NT2/D1 (cell line): ENCODE data around the gene TMEM39A.

Experiments used
- SUZ12 ChIP-seq: IDR thresholded peaks from 2 replicates; pipeline ENCODE4 v1.6.1; 2011; ENCODE audit not compliant: insufficient read length, insufficient read depth; ENCODE audit errors: extremely low read depth
- YY1 ChIP-seq: IDR thresholded peaks from 2 replicates; pipeline ENCODE4 v1.6.1; 2011; ENCODE audit not compliant: insufficient read length, insufficient read depth

DNA sequence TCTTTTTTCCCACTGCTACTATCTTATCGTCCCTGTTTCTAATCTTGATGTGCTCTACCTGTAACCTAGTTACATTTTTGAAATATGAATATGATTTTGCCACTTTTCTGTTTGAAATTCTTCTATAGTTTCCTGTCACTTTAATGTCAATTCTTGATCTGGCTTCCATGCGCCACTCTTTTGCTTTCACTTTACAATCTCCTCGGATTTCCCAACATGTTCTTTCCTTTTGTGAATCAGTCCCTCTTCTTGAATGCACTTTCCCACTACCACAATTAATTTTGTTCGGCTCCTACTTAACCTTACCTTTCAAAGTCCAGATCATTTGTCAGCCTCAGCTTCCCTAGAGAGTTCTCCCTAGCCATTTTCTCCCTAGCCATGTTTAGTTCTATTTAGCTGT is 43.2 kb upstream of the TMEM39A start:
- TF ChIP-seq SUZ12: no peak
- no peak for TF ChIP-seq YY1
